Stimulated activated naive CD4-positive, alpha-beta T cell (primary cell): ENCODE measurements around the gene ERICH4.
"Not testable (repeated sequence)": the region's sequence is repeated elsewhere in the genome, so short reads cannot be mapped to it uniquely, and the experiment has no call there.

ENCODE experiments used
- DNase-seq, 6 experiments: peaks; one replicate each; lab custom pipeline; 2025; lab: John Stamatoyannopoulos, UW

ERICH4 gene, protein sequence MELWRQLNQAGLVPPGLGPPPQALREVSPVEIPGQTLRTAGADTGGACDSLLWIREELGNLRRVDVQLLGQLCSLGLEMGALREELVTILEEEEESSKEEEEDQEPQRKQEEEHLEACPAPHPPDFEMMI

DNA sequence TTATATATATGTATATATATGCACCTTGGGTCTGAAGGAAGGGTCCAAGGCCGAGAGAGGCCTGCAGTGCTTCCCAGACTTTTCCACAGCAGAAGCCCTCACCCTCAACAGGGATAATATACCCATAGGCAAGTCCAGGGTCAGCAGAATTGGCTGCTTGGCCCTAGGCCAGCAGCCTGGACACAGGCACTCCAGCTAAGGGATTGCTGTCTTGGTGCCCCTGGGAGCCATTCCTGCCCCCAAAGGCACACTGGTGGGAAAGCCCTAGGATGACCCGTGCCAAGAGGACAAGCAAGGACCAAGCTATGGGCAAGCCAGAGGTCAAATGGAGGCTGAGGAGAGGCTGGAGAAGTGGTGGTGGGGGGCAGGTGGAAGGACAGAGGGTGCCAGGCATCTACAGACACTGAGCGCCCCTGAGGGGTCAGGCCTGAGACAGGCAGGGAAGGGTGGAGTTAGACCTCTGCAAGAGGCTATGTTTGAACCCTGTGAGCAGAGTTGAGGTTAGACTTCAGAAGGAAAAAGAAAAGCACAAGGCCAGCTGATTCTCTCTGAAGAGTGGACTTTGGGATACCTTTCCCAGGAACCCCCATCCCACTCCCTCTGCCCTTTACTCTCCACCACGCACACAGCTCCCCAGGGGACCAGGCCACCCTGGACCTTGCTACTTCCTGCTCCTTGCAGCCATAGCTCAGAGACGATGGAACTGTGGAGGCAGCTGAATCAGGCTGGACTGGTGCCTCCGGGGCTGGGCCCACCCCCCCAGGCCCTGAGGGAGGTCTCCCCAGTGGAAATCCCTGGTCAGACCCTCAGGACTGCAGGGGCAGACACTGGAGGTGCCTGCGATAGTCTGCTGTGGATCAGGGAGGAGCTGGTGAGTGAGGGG, at the start of gene ERICH4:
TSS of gene ERICH4 (plus strand) at position 684 of the 883 bp plus-strand sequence. CDS start at position 698, 14 bp downstream.
- no peak for DNase-seq

DNA sequence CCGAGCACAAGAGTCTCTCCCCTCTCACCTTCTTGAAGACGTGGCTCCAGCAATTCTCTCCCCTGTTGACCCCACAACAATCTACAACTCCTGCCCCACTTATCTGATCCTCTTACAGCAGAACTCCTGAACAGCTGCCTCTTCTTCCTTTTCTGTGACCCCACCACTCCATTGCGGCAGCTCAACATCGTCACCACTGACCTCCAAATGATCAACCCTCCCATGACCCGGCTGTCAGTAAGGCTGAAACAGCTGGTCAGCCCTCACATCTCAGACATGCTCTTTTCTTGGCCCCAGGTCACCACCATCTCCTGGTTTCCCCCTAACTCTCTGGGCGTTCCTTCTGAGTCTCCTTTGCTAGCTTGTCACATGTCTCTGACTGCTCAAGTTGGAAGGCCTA, 47.6 kb upstream of the ERICH4 start:
- no peak for DNase-seq

GRCh38 chr19:41397086-41398049, 45.6 kb upstream of the ERICH4 start, which contains the start of the genes BCKDHA and EXOSC5:
BCKDHA (plus strand) TSS chr19:41397818; CDS start chr19:41397828, 10 bp downstream.
EXOSC5 (minus strand) TSS chr19:41397359; CDS start chr19:41397328, 31 bp downstream.
- DNase-seq, result peak; percentile 92 to 99 (median 99)

DNA sequence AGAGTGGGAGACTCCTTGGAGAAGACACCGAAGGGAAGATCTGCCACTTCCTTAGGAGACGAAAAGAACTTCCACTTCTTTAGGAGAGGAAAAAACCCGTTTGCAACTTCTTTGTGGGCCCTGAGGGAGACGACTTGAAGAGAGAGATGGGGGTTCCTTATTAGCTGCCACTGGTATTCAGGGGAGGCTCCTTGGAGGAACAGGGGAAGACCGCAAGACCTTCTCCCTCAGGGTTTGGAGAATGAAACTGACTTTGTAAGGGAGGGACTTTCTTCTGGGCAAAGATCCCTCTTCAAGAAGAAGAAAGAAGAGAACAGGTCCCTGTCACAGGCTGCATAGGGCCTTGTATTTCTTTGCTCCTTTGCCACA, 44.9 kb upstream of the ERICH4 start:
- DNase-seq, result no peak

DNA sequence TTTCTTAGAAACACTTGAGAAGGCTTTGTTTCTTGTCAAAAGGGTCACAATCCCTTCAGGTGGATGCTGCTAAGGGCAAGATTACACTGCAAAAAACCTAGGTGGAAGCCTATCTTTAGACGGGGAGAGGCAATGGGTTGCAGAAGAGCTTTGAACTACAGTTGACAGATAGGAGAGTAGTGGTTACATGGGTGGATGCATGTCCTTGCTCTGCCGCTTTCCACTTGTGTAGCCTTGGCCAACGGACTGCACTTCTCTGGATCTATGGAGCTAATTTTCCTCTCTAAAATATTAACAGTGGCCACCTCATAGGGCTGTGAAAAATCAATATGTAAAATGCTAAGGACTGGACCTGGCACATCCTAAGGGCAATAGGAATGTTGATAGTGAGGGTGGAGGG, 44.4 kb upstream of the ERICH4 start:
- DNase-seq, result no peak

GRCh38 chr19:41399091-41399490, 43.9 kb upstream of the ERICH4 start:
- no peak for DNase-seq

- DNase-seq, result no peak
Observed at GRCh38 chr19:41399525-41399924, 43.4 kb upstream of the ERICH4 start.

GRCh38 chr19:41401483-41401882, 41.5 kb upstream of the ERICH4 start:
- no peak for DNase-seq

GRCh38 chr19:41402010-41402409, 40.9 kb upstream of the ERICH4 start:
- DNase-seq, result no peak

- DNase-seq, result no peak
Observed at GRCh38 chr19:41403181-41403970, 39.6 kb upstream of the ERICH4 start.

DNA sequence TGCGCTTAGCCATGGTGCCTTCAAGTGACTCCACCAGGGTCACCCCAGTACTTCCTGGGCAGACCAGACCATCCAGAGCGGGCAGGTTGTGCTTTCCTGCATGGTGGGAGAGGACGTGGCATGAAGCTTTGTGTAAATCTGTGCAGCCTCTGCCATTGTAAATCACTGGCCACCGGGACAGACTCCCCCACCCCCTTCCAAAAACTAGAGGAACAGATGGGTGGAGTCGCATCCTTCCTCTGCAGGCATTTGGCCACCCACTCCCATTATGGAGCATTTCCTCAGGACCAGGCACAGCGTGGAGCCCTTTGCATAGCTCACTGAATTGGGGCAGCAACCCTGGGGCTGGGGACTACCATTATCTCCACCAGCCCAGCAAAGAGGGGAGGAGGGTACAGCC, 37.2 kb upstream of the ERICH4 start:
- DNase-seq, result no peak

DNA sequence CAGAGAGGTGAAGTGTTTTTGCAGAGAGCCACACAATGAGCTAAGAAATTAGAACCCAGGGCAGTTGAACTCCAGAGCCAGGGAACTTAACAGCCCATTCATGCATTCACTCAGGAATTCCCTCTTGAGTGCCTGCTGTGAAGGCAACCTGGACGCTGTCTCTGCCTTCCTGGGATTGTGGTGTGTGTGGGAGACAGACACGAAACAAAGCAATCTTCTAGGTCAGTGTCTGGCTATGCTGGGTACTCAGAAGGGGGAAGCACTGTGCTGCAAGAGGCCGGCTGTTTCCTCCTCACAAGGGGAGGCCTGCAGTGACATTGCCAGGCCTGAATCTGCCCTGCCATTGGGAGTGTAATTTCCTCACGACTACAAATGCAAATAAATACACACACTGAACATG, 35.7 kb upstream of the ERICH4 start:
- DNase-seq, result no peak

DNA sequence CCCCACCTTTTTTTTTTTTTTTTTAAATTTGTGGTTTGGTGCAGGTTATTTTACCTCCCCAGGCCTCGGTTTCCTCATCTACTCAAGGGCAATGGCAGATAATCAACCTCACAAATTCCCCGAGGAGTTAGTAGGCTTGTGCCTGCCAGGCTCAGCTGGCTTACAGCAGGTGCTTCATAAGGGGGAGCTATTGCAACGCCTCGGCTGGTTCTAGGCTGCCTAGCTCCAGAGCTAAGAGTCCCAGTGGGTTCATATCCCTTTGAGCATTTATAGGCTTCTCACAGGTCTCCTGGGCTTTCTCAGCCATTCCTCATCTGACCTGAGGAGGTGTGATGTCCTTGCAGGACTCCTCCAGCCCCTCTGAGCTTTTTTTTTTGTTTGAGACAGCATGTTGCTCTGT, 34.7 kb upstream of the ERICH4 start:
- DNase-seq, result no peak

- DNase-seq, result not testable (repeated sequence)
Observed at GRCh38 chr19:41408846-41409245, 34.1 kb upstream of the ERICH4 start.

- DNase-seq, result no peak
Observed at GRCh38 chr19:41409288-41409687, 33.7 kb upstream of the ERICH4 start.

GRCh38 chr19:41410336-41411054, 32.5 kb upstream of the ERICH4 start:
- DNase-seq, result no peak

- no peak for DNase-seq
Observed at GRCh38 chr19:41411100-41411967, 31.6 kb upstream of the ERICH4 start.

DNA sequence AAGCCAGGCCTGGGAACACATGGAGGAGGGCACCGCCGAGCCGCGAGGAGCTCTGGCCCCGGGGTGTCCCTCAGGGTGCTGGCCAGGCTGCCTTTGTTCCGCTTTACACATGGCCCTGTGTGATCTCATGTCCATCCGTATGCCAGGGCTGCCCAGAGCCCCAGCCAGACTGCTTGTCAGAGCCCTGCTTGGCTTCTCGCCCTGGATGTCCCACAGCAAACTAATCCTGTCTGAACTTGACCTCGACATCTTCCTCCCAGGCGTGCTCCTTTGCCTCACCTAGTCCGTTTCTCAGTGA, 31.0 kb upstream of the ERICH4 start:
- no peak for DNase-seq

- DNase-seq, result no peak
Observed at GRCh38 chr19:41412953-41413352, 30.0 kb upstream of the ERICH4 start.

GRCh38 chr19:41413947-41414346, 29.0 kb upstream of the ERICH4 start:
- no peak for DNase-seq
